TTC549 (cell line): Measurements from ENCODE around the gene LHX6.

Experiments used
- FAIRE-seq: peaks from 2 replicates; lab custom pipeline; 2012; peaks lifted over from hg19 to GRCh38; lab: Jason Lieb, UNC

LHX6 gene

GRCh38 chr9:122190597-122191381, 38.0 kb downstream of the LHX6 start:
- no peak for FAIRE-seq

GRCh38 chr9:122188369-122188768, 40.4 kb downstream of the LHX6 start:
- no peak for FAIRE-seq

- no peak for FAIRE-seq
These were observed 41.8 kb downstream of the LHX6 start for GRCh38 chr9:122186777-122187470.

GRCh38 chr9:122186301-122186700, 42.5 kb downstream of the LHX6 start:
- FAIRE-seq = no peak

- FAIRE-seq = no peak
These were observed 44.2 kb downstream of the LHX6 start for GRCh38 chr9:122184551-122184950.

GRCh38 chr9:122183501-122183900, 45.3 kb downstream of the LHX6 start:
- FAIRE-seq = no peak

- FAIRE-seq = no peak
These were observed 48.1 kb downstream of the LHX6 start for GRCh38 chr9:122180633-122181032.

- FAIRE-seq = no peak
These were observed 49.1 kb downstream of the LHX6 start for GRCh38 chr9:122179690-122180074.

GRCh38 chr9:122179054-122179689, 49.6 kb downstream of the LHX6 start:
- FAIRE-seq = no peak

GRCh38 chr9:122176916-122177315, 51.8 kb downstream of the LHX6 start:
- FAIRE-seq = no peak

- FAIRE-seq = no peak
These were observed 55.1 kb downstream of the LHX6 start for GRCh38 chr9:122173670-122174069.

GRCh38 chr9:122172131-122172530, 56.6 kb downstream of the LHX6 start:
- FAIRE-seq = no peak

GRCh38 chr9:122168356-122168755, 60.4 kb downstream of the LHX6 start:
- no peak for FAIRE-seq

GRCh38 chr9:122164286-122164685, 64.5 kb downstream of the LHX6 start:
- FAIRE-seq = no peak

- FAIRE-seq = no peak
These were observed 66.3 kb downstream of the LHX6 start for GRCh38 chr9:122162415-122162814.

GRCh38 chr9:122159925-122160246, 68.9 kb downstream of the LHX6 start:
- no peak for FAIRE-seq

GRCh38 chr9:122159026-122159924, 69.5 kb downstream of the LHX6 start, which contains the start of the genes MORN5 and NDUFA8:
MORN5 (plus strand) TSS chr9:122159908; CDS start chr9:122159973, 65 bp downstream.
NDUFA8 (minus strand) TSS chr9:122159779; CDS start chr9:122159677, 102 bp downstream.
- FAIRE-seq = peak; percentile 68

- no peak for FAIRE-seq
These were observed 70.6 kb downstream of the LHX6 start for GRCh38 chr9:122158202-122158601.

- no peak for FAIRE-seq
These were observed 73.0 kb downstream of the LHX6 start for GRCh38 chr9:122155796-122156195.
